ENCODE data around the gene FUT9. TPM values are rescaled to one million over a fixed set of nuclear protein-coding genes. Genes with fewer than 3 reads are reported as not detected.

Gene FUT9
- total and polyA plus RNA-seq, 2 of the 8 experiments (the other 6 are each of a cell fraction or from before 2014, with no cell fraction given), result 0.85 to 4.9 TPM

- TF ChIP-seq TCF12 (IDR thresholded peaks at IDR 0.05; ENCODE audit: low read depth, low read length) (no peak), POLR2AphosphoS5 (IDR thresholded peaks at IDR 0.05; ENCODE audit: low read depth, low read length) (no peak), YY1 (IDR thresholded peaks at IDR 0.05; ENCODE audit: low read depth, low read length) (no peak)
Observed at GRCh38 chr6:96104910-96105309, 89.1 kb downstream of the FUT9 start (continued).
